Endothelial cell of umbilical vein (primary cell): ENCODE results near the gene FRMD4A. TPM values are rescaled to one million over a fixed set of nuclear protein-coding genes. Genes with fewer than 3 reads are reported as not detected.

Source experiments
- BruUV-seq: library from RNA; stranded (reverse); fragments of 400-500 nt; replicated peaks from 2 replicates; lab custom pipeline; 2021; lab: Mats Ljungman, UMichigan
- CTCF ChIA-PET: fragments of 300-600, 350-600 bp; sonication (Branson Sonifier 250); formaldehyde crosslinking; loops from one replicate; lab custom pipeline; 2021; ENCODE audit warnings: antibody characterized with exemption, inconsistent platforms; lab: Charles Lee
- POLR2A ChIA-PET: fragments of 300-600, 350-600 bp; sonication (Branson Sonifier 250); formaldehyde crosslinking; loops from one replicate; lab custom pipeline; 2021; ENCODE audit warnings: antibody characterized with exemption, inconsistent platforms; lab: Charles Lee
- DNase-seq: peaks from one replicate; pipeline ENCODE4 v3.0.0-alpha.2; 2011; ENCODE audit warnings: low read depth, low spot score
- FAIRE-seq: peaks from 2 replicates; lab custom pipeline; 2011; peaks lifted over from hg19 to GRCh38; lab: Jason Lieb, UNC
- H2AFZ ChIP-seq: 2 replicates; pipeline ENCODE4 v1.6.0; 2012; ENCODE audit warnings: low read depth, low read length, control low read depth, inconsistent platforms
- H3K27ac ChIP-seq: 2 replicates; pipeline ENCODE4 v1.5.1; 2011; ENCODE audit warnings: low read depth, mild to moderate bottlenecking, control low read depth, low read length, moderate library complexity; ENCODE audit not compliant: insufficient read depth
- H3K27me3 ChIP-seq, 2 experiments: 2 replicates each; pipeline versions ENCODE4 v1.6.0 to v1.6.1; 2011; ENCODE audit warnings: low read length in 2 of 2, mixed read lengths in 1 of 2; ENCODE audit not compliant: control insufficient read depth in 2 of 2, insufficient read depth in 2 of 2
- H3K36me3 ChIP-seq, 2 experiments: 2 replicates in 1 of 2; 3 replicates in 1 of 2; pipeline ENCODE4 v1.5.1; 2011; ENCODE audit warnings: low read length in 2 of 2, mild to moderate bottlenecking in 1 of 2, moderate library complexity in 1 of 2; ENCODE audit not compliant: control insufficient read depth in 2 of 2, insufficient read depth in 2 of 2; ENCODE audit errors: extremely low read depth in 1 of 2
- H3K4me1 ChIP-seq: 3 replicates; pipeline ENCODE4 v1.5.1; 2011; ENCODE audit warnings: mild to moderate bottlenecking, low read length; ENCODE audit not compliant: control insufficient read depth, insufficient read depth; ENCODE audit errors: extremely low read depth
- H3K4me2 ChIP-seq: 2 replicates; pipeline ENCODE4 v1.6.1; 2011; ENCODE audit warnings: low read length, control low read depth, mixed read lengths; ENCODE audit not compliant: insufficient read depth
- H3K4me3 ChIP-seq, 3 experiments: fragments of 200-600 bp in 1 of 3; sonication (generic), shearing (Covaris generic) in 1 of 3; replicated peaks in 1 of 3; 2 replicates each; pipeline ENCODE4 v1.5.1; 2011 to 2016; ENCODE audit warnings: control low read depth in 3 of 3, low read length in 3 of 3, mild to moderate bottlenecking in 2 of 3, inconsistent platforms in 1 of 3, low read depth in 1 of 3, moderate library complexity in 1 of 3; ENCODE audit not compliant: insufficient read depth in 1 of 3
- H3K79me2 ChIP-seq: 2 replicates; pipeline ENCODE4 v1.6.0; 2012; ENCODE audit warnings: low read length, inconsistent platforms; ENCODE audit not compliant: control insufficient read depth, insufficient read depth
- H3K9ac ChIP-seq: replicated peaks from 2 replicates; pipeline ENCODE3; 2011; ENCODE audit warnings: low read length, control low read depth; ENCODE audit not compliant: insufficient read depth; ENCODE audit errors: extremely low read depth
- H3K9me1 ChIP-seq: replicated peaks from 3 replicates; pipeline ENCODE4 v1.6.0; 2011; ENCODE audit warnings: mild to moderate bottlenecking, low read length; ENCODE audit not compliant: control insufficient read depth, insufficient read depth; ENCODE audit errors: extremely low read depth
- H3K9me3 ChIP-seq: replicated peaks from 2 replicates; pipeline ENCODE4 v1.5.1; 2012; ENCODE audit warnings: low read length, inconsistent platforms; ENCODE audit not compliant: control insufficient read depth, insufficient read depth
- H4K20me1 ChIP-seq: replicated peaks from 2 replicates; pipeline ENCODE3; 2011; ENCODE audit warnings: mild to moderate bottlenecking, low read length; ENCODE audit not compliant: control insufficient read depth, insufficient read depth; ENCODE audit errors: extremely low read depth
- EZH2 ChIP-seq: IDR thresholded peaks from 2 replicates; pipeline ENCODE4 v1.6.1; 2012; ENCODE audit warnings: borderline replicate concordance, low read depth, mild to moderate bottlenecking, moderate library complexity, low read length, inconsistent platforms; ENCODE audit not compliant: severe bottlenecking
- FOS ChIP-seq: IDR thresholded peaks from 2 replicates; pipeline ENCODE4 v1.6.1; 2011; ENCODE audit warnings: mild to moderate bottlenecking, low read length, moderate library complexity, borderline replicate concordance; ENCODE audit not compliant: insufficient read depth
- GATA2 ChIP-seq: IDR thresholded peaks from 2 replicates; pipeline ENCODE4 v1.7.0; 2011; ENCODE audit warnings: low read depth, mild to moderate bottlenecking, moderate library complexity, mixed read lengths, low read length; ENCODE audit not compliant: insufficient read length, insufficient read depth
- JUN ChIP-seq: IDR thresholded peaks from 2 replicates; pipeline ENCODE4 v1.6.1; 2011; ENCODE audit warnings: borderline replicate concordance, low read depth; ENCODE audit not compliant: insufficient read length, insufficient read depth
- MYC ChIP-seq: IDR thresholded peaks from one replicate; pipeline ENCODE4 v1.6.1; 2011; ENCODE audit warnings: mild to moderate bottlenecking, low read depth, low read length
- POLR2A ChIP-seq: IDR thresholded peaks from 2 replicates; pipeline ENCODE4 v1.6.1; 2012; ENCODE audit warnings: low read depth, mild to moderate bottlenecking, control low read depth, low read length
- POLR2AphosphoS5 ChIP-seq: IDR thresholded peaks from 2 replicates; pipeline ENCODE4 v1.6.1; 2012; ENCODE audit warnings: low read depth, mild to moderate bottlenecking, control low read depth, low read length, moderate library complexity; ENCODE audit not compliant: insufficient read depth
- dilution Hi-C: fragments of 300-500 bp; cut with MboI; formaldehyde crosslinking; loops from one replicate; pipeline ENCODE4 v1.15.0; 2019; ENCODE audit warnings: low sequenced_read_pairs; ENCODE audit not compliant: extremely low pct_ligation_motif_present
- intact Hi-C: fragments of 100-400 bp; cut with micrococcal nuclease; formaldehyde crosslinking; loops from one replicate; pipeline ENCODE4 v1.10.0; 2022
- polyA plus RNA-seq, 4 experiments: library from polyadenylated mRNA; depleted of rRNA in 3 of 4; stranded (reverse) in 3 of 4; unstranded in 1 of 4; fragments of >200 nt; gene quantifications; 2 replicates each; pipeline versions ENCODE4 v1.2.1 to v1.2.3, GENCODE V29; 2011 to 2012; ENCODE audit warnings: missing spikeins in 1 of 4
- total RNA-seq: library from RNA; stranded (reverse); gene quantifications from 2 replicates; pipeline ENCODE4 v1.2.3, GENCODE V29; 2021
- TF ChIP-seq, protein P1 (sequence below): IDR thresholded peaks from 2 replicates; pipeline ENCODE4 v1.6.1; 2011; ENCODE audit not compliant: insufficient read depth, insufficient read length
- TF ChIP-seq, protein P2 (sequence below), 2 donors: IDR thresholded peaks; 1 replicate in 1 of 2; 2 replicates in 1 of 2; pipeline ENCODE4 v1.5.1; 2011; ENCODE audit warnings: low read length in 2 of 2, mild to moderate bottlenecking in 2 of 2, moderate library complexity in 2 of 2, control low read depth in 1 of 2, inconsistent platforms in 1 of 2, low read depth in 1 of 2; ENCODE audit not compliant: insufficient read depth in 1 of 2; ENCODE audit errors: extremely low read depth in 1 of 2

FRMD4A gene
- total and polyA plus RNA-seq, 2 donors (not counting 3 experiments of a cell fraction or from before 2014, with no cell fraction given): 123 to 148 TPM

DNA sequence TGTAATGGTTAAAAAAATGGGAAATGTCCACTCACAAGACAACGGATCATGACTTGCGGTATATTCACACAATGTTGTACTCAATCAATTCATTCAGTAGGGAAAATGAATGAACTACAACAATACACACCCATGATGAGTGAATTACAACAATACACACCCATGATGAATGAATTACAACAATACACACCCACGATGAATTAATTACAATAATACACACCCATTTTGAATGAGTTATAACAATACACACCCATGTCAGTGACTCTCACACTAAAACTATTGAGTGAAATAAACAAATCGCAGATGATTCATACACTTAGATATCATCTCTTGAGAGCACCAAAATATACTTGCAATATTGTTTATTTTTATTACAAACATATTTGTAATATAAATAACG is 174.6 kb downstream of the FRMD4A start:
- peaks cover 20 to 31% of the 10 kb centered on the region in 2 experiments for H3K27me3 ChIP-seq
- intact Hi-C loops (no loop called here), dilution Hi-C loops (no loop called here)
- no peak overlapping the region for H2AFZ ChIP-seq
- ChIA-PET CTCF (no interaction called here), POLR2A (no interaction called here)
- no peak overlapping the region for H3K27ac ChIP-seq
- FAIRE-seq (no peak), DNase-seq (no peak)
- TF ChIP-seq, protein P1, sequence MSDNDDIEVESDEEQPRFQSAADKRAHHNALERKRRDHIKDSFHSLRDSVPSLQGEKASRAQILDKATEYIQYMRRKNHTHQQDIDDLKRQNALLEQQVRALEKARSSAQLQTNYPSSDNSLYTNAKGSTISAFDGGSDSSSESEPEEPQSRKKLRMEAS: no peak
- TF ChIP-seq JUN (no peak), MYC (no peak), POLR2A (no peak), POLR2AphosphoS5 (no peak), GATA2 (no peak), EZH2 (no peak), FOS (no peak)
- TF ChIP-seq, protein P2, sequence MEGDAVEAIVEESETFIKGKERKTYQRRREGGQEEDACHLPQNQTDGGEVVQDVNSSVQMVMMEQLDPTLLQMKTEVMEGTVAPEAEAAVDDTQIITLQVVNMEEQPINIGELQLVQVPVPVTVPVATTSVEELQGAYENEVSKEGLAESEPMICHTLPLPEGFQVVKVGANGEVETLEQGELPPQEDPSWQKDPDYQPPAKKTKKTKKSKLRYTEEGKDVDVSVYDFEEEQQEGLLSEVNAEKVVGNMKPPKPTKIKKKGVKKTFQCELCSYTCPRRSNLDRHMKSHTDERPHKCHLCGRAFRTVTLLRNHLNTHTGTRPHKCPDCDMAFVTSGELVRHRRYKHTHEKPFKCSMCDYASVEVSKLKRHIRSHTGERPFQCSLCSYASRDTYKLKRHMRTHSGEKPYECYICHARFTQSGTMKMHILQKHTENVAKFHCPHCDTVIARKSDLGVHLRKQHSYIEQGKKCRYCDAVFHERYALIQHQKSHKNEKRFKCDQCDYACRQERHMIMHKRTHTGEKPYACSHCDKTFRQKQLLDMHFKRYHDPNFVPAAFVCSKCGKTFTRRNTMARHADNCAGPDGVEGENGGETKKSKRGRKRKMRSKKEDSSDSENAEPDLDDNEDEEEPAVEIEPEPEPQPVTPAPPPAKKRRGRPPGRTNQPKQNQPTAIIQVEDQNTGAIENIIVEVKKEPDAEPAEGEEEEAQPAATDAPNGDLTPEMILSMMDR (IDR thresholded peaks at IDR 0.05; ENCODE audit: extremely low read depth in 1 of 2, insufficient read depth in 1 of 2, low read depth in 1 of 2, low read length in 2 of 2): no peak
- no peak overlapping the region for H3K9ac ChIP-seq
- no peak overlapping the region for H3K4me2 ChIP-seq
- no peaks in the 10 kb centered on the region for H3K36me3 ChIP-seq
- no TSS peak for BruUV-seq
- H3K4me1 ChIP-seq: no peaks in the 10 kb centered on the region
- no peaks in the 10 kb centered on the region for H3K9me1 ChIP-seq
- no peaks in the 10 kb centered on the region for H4K20me1 ChIP-seq
- H3K4me3 ChIP-seq: no peak overlapping the region
- H3K9me3 ChIP-seq: no peaks in the 10 kb centered on the region
- H3K79me2 ChIP-seq: no peaks in the 10 kb centered on the region
